GM18873 (cell line): ENCODE results near the gene ANKRD49.
"Not testable (repeated sequence)": the region's sequence is repeated elsewhere in the genome, so short reads cannot be mapped to it uniquely, and the experiment has no call there.

Source experiments
- ATAC-seq: cut with Tn5 transposase; IDR thresholded peaks from one replicate; pipeline ENCODE4 v1.9.1; 2021; ENCODE audit warnings: mild to moderate bottlenecking, moderate library complexity, moderate number of reproducible peaks; ENCODE audit not compliant: unreplicated experiment, low FRiP score

ANKRD49 gene

GRCh38 chr11:94504689-94505293 is 11.0 kb downstream of the ANKRD49 start:
- ATAC-seq = no peak

GRCh38 chr11:94506513-94506912 is 12.7 kb downstream of the ANKRD49 start:
- ATAC-seq = not testable (repeated sequence)

GRCh38 chr11:94507485-94507884 is 13.7 kb downstream of the ANKRD49 start:
- ATAC-seq = no peak

- peak; percentile 80 for ATAC-seq
Measured at GRCh38 chr11:94511932-94512781, 18.4 kb downstream of the ANKRD49 start, which contains the start of gene C11orf97. TSS of gene C11orf97 (plus strand) at chr11:94512461. CDS start at chr11:94512529, 68 bp downstream.

- ATAC-seq = no peak
Measured at GRCh38 chr11:94513091-94513490, 19.3 kb downstream of the ANKRD49 start.

GRCh38 chr11:94515398-94515797 is 21.6 kb downstream of the ANKRD49 start:
- no peak for ATAC-seq

GRCh38 chr11:94516725-94517124 is 22.9 kb downstream of the ANKRD49 start:
- ATAC-seq = no peak

- ATAC-seq = no peak
Measured at GRCh38 chr11:94518300-94518699, 24.5 kb downstream of the ANKRD49 start.

GRCh38 chr11:94519478-94520084 is 25.8 kb downstream of the ANKRD49 start:
- no peak for ATAC-seq

- no peak for ATAC-seq
Measured at GRCh38 chr11:94521684-94522083, 27.9 kb downstream of the ANKRD49 start.

GRCh38 chr11:94524341-94524740 is 30.6 kb downstream of the ANKRD49 start:
- no peak for ATAC-seq

GRCh38 chr11:94525546-94526324 is 32.0 kb downstream of the ANKRD49 start:
- ATAC-seq = no peak

- no peak for ATAC-seq
Measured at GRCh38 chr11:94526645-94527438, 33.1 kb downstream of the ANKRD49 start.

GRCh38 chr11:94528551-94528950 is 34.8 kb downstream of the ANKRD49 start:
- no peak for ATAC-seq

GRCh38 chr11:94532211-94532610 is 38.4 kb downstream of the ANKRD49 start:
- no peak for ATAC-seq

GRCh38 chr11:94533206-94533605 is 39.4 kb downstream of the ANKRD49 start:
- ATAC-seq = no peak

GRCh38 chr11:94533696-94534630 is 40.2 kb downstream of the ANKRD49 start:
- no peak for ATAC-seq

- no peak for ATAC-seq
Measured at GRCh38 chr11:94536386-94536785, 42.6 kb downstream of the ANKRD49 start.
